HG02938 (cell line): ENCODE data around the gene GBP5.

Experiments
- ATAC-seq: cut with Tn5 transposase; IDR thresholded peaks from one replicate; pipeline ENCODE4 v1.9.1; 2021; ENCODE audit warnings: mild to moderate bottlenecking, moderate library complexity; ENCODE audit not compliant: unreplicated experiment

The GBP5 gene

GRCh38 chr1:89272269-89273041 lies at the start of gene GBP5:
GBP5 (minus strand) TSS chr1:89272860; CDS start chr1:89269555, 3,305 bp downstream.
- peak; percentile 87 for ATAC-seq

- ATAC-seq, result no peak
Observed at GRCh38 chr1:89322402-89322801, 49.7 kb upstream of the GBP5 start.

- no peak for ATAC-seq
Observed at GRCh38 chr1:89312572-89312971, 39.9 kb upstream of the GBP5 start.

DNA sequence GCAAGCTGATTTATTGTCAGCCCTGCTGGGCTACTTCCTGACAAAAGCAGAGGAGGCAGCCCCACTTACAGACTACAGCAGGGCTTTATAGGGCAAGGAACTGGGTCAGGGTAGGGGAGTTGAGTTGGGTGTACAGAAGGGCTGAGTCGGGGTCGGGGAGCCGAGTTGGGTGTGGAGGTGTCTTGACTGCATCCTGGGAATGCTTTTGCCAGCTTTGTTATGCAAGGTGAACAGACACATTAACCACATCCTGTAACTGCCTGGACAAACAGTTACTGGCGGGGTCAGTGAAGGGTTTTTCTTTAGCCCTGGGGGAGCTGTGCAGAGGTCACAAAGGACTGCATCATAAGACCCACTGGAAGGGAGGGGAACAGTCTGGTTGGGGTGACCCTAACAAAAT lies 39.1 kb upstream of the GBP5 start:
- ATAC-seq, result no peak

- ATAC-seq, result no peak
Observed at GRCh38 chr1:89310976-89311375, 38.3 kb upstream of the GBP5 start.

DNA sequence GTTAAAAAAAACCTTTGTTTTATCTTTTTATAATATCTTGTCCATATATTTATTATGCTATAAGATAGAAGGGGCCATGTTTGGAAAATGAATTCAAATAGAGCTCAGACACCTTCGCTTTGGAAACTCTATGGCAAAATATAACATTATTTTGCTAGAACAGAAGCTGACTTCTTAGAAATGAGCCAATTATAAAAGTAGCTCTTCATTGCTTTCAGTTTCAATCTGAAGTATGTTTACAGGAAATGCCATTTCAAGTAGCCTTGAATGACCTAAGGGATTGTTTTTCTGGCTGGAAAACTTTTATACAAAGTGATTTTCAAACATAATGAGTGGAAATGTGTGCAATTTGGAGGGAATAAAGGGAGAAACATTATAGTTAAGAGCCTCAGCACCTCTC lies 37.8 kb upstream of the GBP5 start:
- ATAC-seq, result peak; percentile 74

- ATAC-seq, result no peak
Observed at GRCh38 chr1:89309828-89310227, 37.2 kb upstream of the GBP5 start.

DNA sequence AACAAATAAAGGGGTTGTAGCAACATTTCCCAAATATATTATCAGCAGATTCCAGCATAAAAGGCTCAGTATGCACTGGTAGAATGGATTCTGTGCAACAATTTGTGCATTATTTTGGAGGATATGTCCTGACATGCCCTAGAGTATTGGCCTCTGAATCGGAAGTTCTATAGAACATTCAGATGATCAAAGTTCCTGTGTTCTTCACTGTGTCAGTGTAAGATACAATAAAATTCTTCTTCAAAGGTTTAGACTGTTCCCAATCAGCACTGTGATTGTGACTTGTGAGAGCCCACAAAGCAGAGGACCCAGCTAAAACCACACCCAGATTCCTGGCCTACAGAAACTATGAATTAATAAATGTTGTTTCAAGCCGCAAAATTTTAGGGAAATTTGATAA lies 33.6 kb upstream of the GBP5 start:
- no peak for ATAC-seq

DNA sequence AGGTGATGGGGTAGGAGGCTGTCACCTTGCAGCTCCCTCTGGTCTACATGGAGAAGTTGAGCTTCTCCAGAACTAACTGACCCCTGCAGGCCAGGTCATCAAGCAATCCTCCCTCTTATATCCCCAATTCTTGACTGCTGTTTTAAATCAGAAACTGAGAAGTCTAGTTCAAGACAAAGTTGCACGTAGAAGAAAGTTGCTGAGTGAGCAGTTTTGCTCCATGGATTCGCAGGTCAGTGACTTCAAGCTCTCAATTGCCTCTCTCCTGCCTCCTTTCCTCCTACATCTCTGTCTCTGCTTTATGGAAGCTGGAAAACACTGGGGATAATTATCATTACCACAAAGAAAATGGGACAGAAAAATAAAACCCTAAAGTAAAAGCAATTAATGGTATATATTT lies 32.8 kb upstream of the GBP5 start:
- ATAC-seq, result no peak

DNA sequence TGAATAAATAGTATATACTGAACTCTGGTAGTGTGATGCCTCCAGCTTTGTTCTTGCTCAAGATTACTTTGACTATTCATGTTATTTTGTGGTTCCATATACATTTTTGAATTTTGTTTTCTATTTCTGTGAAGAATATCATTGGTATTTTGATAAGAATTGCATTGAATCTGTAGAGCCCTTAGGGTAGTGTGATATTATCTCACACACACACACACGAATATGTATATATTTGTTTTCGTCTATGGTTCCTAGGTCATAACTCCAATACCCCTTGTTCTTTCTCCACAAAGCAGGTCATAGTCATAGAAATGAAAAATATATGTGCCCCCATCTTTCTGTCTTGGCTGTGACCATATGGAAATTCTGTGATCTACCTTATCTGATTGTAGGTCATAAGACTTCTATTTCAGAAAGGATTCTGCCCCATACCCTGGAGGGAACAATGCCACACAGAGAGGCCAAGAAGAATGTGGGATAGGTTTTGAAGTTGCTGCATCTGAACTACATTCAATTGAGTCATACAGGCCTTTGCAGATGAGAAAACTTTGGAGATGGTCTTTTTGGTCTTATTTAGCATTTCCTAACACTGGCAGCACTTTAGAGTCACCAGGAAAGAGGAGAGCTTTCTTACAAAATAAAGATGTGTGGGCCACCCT lies 32.0 kb upstream of the GBP5 start:
- ATAC-seq, result no peak

GRCh38 chr1:89302697-89303332 lies 30.2 kb upstream of the GBP5 start:
- no peak for ATAC-seq

GRCh38 chr1:89299739-89300463 lies 27.2 kb upstream of the GBP5 start:
- ATAC-seq, result peak; percentile 88

- no peak for ATAC-seq
Observed at GRCh38 chr1:89298461-89298860, 25.8 kb upstream of the GBP5 start.

- ATAC-seq, result no peak
Observed at GRCh38 chr1:89295187-89295586, 22.5 kb upstream of the GBP5 start.

DNA sequence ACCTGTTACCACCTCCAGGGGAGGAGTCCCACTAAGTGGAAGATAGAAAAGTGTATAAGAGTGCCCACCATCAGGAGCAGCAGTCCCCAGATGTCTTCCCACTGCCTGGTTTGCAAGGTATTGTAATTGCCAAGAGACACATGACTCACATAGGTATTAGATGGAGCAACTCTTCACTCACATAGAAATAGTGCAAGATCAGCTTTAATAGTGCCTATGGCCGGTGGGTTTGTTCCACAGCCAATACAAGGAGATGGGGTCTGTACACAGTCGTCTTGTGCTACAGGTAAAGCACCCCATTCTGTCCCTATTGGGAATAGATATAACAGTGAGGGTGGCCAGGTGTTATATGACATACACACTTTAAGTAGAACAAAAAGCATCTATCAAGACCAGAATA lies 18.6 kb upstream of the GBP5 start:
- ATAC-seq, result no peak

DNA sequence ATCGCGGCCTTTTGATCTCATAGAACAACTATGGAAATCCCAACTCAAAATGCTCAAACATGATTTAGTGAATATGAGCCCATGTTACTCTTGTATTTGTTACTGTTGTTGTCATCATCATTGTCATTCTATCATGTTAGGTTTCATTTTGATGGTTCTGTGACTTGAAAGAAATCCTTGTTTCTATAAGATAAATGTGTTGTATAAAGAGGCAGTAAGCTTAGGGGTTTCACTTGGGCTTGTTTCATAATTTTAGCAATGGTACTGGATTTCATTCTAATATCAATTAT lies 15.3 kb upstream of the GBP5 start:
- no peak for ATAC-seq

GRCh38 chr1:89287181-89288050 lies 14.8 kb upstream of the GBP5 start:
- no peak for ATAC-seq

GRCh38 chr1:89286549-89287180 lies 14.0 kb upstream of the GBP5 start:
- ATAC-seq, result peak; percentile 96

- ATAC-seq, result no peak
Observed at GRCh38 chr1:89285745-89286380, 13.2 kb upstream of the GBP5 start.
